GM18907 (cell line): Measurements from ENCODE around the gene SAA1.
A peak's percentile ranks its signal among the peaks of the same experiment; 100 is the strongest.

Source experiments
- ATAC-seq: cut with Tn5 transposase; IDR thresholded peaks from one replicate; pipeline ENCODE4 v1.9.1; 2021; ENCODE audit warnings: mild to moderate bottlenecking, moderate library complexity; ENCODE audit not compliant: unreplicated experiment

SAA1 gene

GRCh38 chr11:18265949-18266348 lies at the start of gene SAA1:
Gene SAA1, plus strand, starts transcription at chr11:18266264. Its CDS starts 624 bp downstream, at chr11:18266888.
- ATAC-seq, result no peak

GRCh38 chr11:18221274-18221876 lies 44.7 kb upstream of the SAA1 start:
- ATAC-seq, result no peak

GRCh38 chr11:18222814-18223421 lies 43.1 kb upstream of the SAA1 start:
- ATAC-seq, result no peak

- no peak for ATAC-seq
Measured at GRCh38 chr11:18223591-18224387, 42.3 kb upstream of the SAA1 start.

GRCh38 chr11:18225913-18226312 lies 40.2 kb upstream of the SAA1 start:
- ATAC-seq, result no peak

- ATAC-seq, result peak; percentile 94
Measured at GRCh38 chr11:18229501-18229900, 36.6 kb upstream of the SAA1 start.

GRCh38 chr11:18230859-18231258 lies 35.2 kb upstream of the SAA1 start:
- ATAC-seq, result no peak

GRCh38 chr11:18233912-18234311 lies 32.2 kb upstream of the SAA1 start:
- no peak for ATAC-seq

- ATAC-seq, result no peak
Measured at GRCh38 chr11:18235394-18236334, 30.4 kb upstream of the SAA1 start.

GRCh38 chr11:18236664-18237356 lies 29.3 kb upstream of the SAA1 start, which contains the start of gene SAA4:
Gene SAA4, minus strand, starts transcription at chr11:18236802. Its CDS starts 876 bp downstream, at chr11:18235926.
- no peak for ATAC-seq

- ATAC-seq, result no peak
Measured at GRCh38 chr11:18239655-18240054, 26.4 kb upstream of the SAA1 start.

- no peak for ATAC-seq
Measured at GRCh38 chr11:18243783-18244362, 22.2 kb upstream of the SAA1 start.

GRCh38 chr11:18245396-18245795 lies 20.7 kb upstream of the SAA1 start:
- ATAC-seq, result no peak

GRCh38 chr11:18246379-18247190 lies 19.5 kb upstream of the SAA1 start:
- peak; percentile 78 for ATAC-seq

GRCh38 chr11:18247191-18247581 lies 18.9 kb upstream of the SAA1 start:
- peak; percentile 6 for ATAC-seq

GRCh38 chr11:18248561-18248960 lies 17.5 kb upstream of the SAA1 start, which contains the start of gene SAA2:
Gene SAA2, minus strand, starts transcription at chr11:18248668. Its CDS starts 657 bp downstream, at chr11:18248011.
- no peak for ATAC-seq

GRCh38 chr11:18253233-18253632 lies 12.8 kb upstream of the SAA1 start:
- ATAC-seq, result no peak

- no peak for ATAC-seq
Measured at GRCh38 chr11:18253778-18254338, 12.2 kb upstream of the SAA1 start.
